Measurements from ENCODE around the gene LRRC27.

LRRC27 gene

GRCh38 chr10:132339276-132339675, 7.3 kb downstream of the LRRC27 start:
- DNase-seq: no peak

- no peak for DNase-seq
Observed at GRCh38 chr10:132341017-132341416, 9.0 kb downstream of the LRRC27 start.

- DNase-seq: no peak
Observed at GRCh38 chr10:132341781-132342180, 9.8 kb downstream of the LRRC27 start.

- DNase-seq: no peak
Observed at GRCh38 chr10:132342553-132342952, 10.6 kb downstream of the LRRC27 start.

GRCh38 chr10:132344386-132344785, 12.4 kb downstream of the LRRC27 start:
- no peak for DNase-seq

GRCh38 chr10:132345345-132345744, 13.4 kb downstream of the LRRC27 start:
- DNase-seq: no peak

- no peak for DNase-seq
Observed at GRCh38 chr10:132346806-132347205, 14.8 kb downstream of the LRRC27 start.

- DNase-seq: no peak
Observed at GRCh38 chr10:132347211-132347930, 15.4 kb downstream of the LRRC27 start.

GRCh38 chr10:132347931-132348267, 15.9 kb downstream of the LRRC27 start:
- DNase-seq: no peak

GRCh38 chr10:132349766-132350165, 17.8 kb downstream of the LRRC27 start:
- no peak for DNase-seq

GRCh38 chr10:132350391-132350790, 18.4 kb downstream of the LRRC27 start:
- DNase-seq: no peak

GRCh38 chr10:132350946-132351345, 19.0 kb downstream of the LRRC27 start:
- no peak for DNase-seq

GRCh38 chr10:132351611-132352010, 19.6 kb downstream of the LRRC27 start:
- DNase-seq: no peak

- DNase-seq: peak; percentile 82
Observed at GRCh38 chr10:132352462-132353308, 20.7 kb downstream of the LRRC27 start.

GRCh38 chr10:132353456-132354355, 21.7 kb downstream of the LRRC27 start:
- DNase-seq: no peak

GRCh38 chr10:132354356-132355094, 22.5 kb downstream of the LRRC27 start:
- no peak for DNase-seq

GRCh38 chr10:132355297-132355696, 23.3 kb downstream of the LRRC27 start:
- DNase-seq: no peak

- no peak for DNase-seq
Observed at GRCh38 chr10:132355754-132356153, 23.8 kb downstream of the LRRC27 start.

GRCh38 chr10:132356621-132357195, 24.7 kb downstream of the LRRC27 start:
- no peak for DNase-seq

- no peak for DNase-seq
Observed at GRCh38 chr10:132357286-132358058, 25.5 kb downstream of the LRRC27 start.

- DNase-seq: no peak
Observed at GRCh38 chr10:132359305-132360040, 27.5 kb downstream of the LRRC27 start.
